ENCODE results near the gene PPARG. TPM values are rescaled to one million over a fixed set of nuclear protein-coding genes. Genes with fewer than 3 reads are reported as not detected.
A peak's percentile ranks its signal among the peaks of the same experiment; 100 is the strongest.
"Not testable (repeated sequence)": the region's sequence is repeated elsewhere in the genome, so short reads cannot be mapped to it uniquely, and the experiment has no call there.

PPARG gene
- total RNA-seq, 2 donors from 2014 or later = 5.6 TPM; not detected in 1

DNA sequence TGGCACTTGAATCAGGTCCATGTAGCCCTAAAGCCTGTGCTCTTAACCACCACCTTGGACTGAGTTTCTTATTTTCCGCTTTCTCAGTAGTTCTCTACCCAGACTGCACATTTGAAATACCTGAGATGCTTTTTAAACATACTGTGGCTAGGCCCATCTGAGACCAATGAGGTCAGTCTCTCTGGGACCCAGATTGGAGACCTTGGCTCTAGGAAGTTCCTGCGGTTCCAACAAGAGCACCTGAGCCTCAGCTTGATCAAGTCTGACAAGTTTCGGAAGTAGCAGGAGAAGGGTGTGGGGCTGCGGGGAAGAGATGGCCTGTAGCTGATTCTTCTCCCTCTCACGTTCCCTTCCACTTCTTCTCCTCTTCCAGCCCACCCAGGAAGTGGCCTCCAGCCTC lies 183.9 kb downstream of the PPARG start:
- no peaks in the 10 kb centered on the region for H3K36me3 Mint-ChIP-seq
- H3K27me3 Mint-ChIP-seq = peaks cover 0 to 6% of the 10 kb centered on the region in 2 donors
- peak overlapping the region in 1 of 2 donors; percentile 81 for H3K27ac Mint-ChIP-seq
- no peaks in the 10 kb centered on the region for H3K9me3 Mint-ChIP-seq
- peaks cover 0 to 24% of the 10 kb centered on the region in 2 donors for H3K4me1 Mint-ChIP-seq (ENCODE audit: low read depth in 2 of 2)
- DNase-seq (ENCODE audit: low spot score) (no peak), ATAC-seq (no peak)
- H3K4me3 Mint-ChIP-seq = peak overlapping the region; percentile 51

DNA sequence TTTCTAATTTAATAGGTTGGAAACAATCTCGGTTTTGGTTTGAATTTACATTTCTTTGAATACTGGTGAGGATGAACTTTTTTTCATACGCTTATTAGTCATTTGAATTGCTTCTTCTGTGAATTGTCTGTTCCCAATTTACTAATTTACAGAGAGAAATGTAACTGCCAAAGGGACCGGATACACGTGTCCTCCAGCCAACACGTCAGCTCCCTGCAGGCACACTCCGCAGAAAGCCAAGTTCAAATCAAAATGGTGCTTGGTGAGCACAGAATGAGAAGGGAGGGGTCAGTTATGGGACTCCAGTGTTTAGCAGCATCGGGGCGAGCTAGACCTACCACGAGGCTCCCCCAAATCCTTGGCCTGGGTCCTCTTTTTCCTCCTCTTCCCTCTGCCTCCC lies 184.6 kb downstream of the PPARG start:
- ATAC-seq (peak in 1 of 2 donors; percentile 63), DNase-seq (ENCODE audit: low spot score) (no peak)
- H3K9me3 Mint-ChIP-seq = no peaks in the 10 kb centered on the region
- H3K27ac Mint-ChIP-seq = peak overlapping the region in 1 of 2 donors; percentile 81
- peaks cover 0 to 24% of the 10 kb centered on the region in 2 donors for H3K4me1 Mint-ChIP-seq (ENCODE audit: low read depth in 2 of 2)
- H3K27me3 Mint-ChIP-seq = peaks cover 0 to 3% of the 10 kb centered on the region in 2 donors
- H3K36me3 Mint-ChIP-seq = no peaks in the 10 kb centered on the region
- peak overlapping the region; percentile 50 for H3K4me3 Mint-ChIP-seq

GRCh38 chr3:12476238-12476897 lies 187.5 kb downstream of the PPARG start:
- ATAC-seq (no peak), DNase-seq (ENCODE audit: low spot score) (no peak)
- peaks cover 0 to 22% of the 10 kb centered on the region in 2 donors for H3K4me1 Mint-ChIP-seq (ENCODE audit: low read depth in 2 of 2)
- no peak overlapping the region for H3K4me3 Mint-ChIP-seq
- peaks cover 0 to 2% of the 10 kb centered on the region in 2 donors for H3K27me3 Mint-ChIP-seq
- H3K9me3 Mint-ChIP-seq = no peaks in the 10 kb centered on the region
- H3K27ac Mint-ChIP-seq = peak overlapping the region in 1 of 2 donors; percentile 15
- H3K36me3 Mint-ChIP-seq = no peaks in the 10 kb centered on the region

GRCh38 chr3:12477256-12477655 lies 188.4 kb downstream of the PPARG start:
- no peak overlapping the region for H3K27ac Mint-ChIP-seq
- no peak overlapping the region for H3K4me3 Mint-ChIP-seq
- peaks cover 0 to 2% of the 10 kb centered on the region in 2 donors for H3K27me3 Mint-ChIP-seq
- no peak for ATAC-seq
- no peaks in the 10 kb centered on the region for H3K36me3 Mint-ChIP-seq
- DNase-seq (ENCODE audit: low spot score) = no peak
- peaks cover 0 to 18% of the 10 kb centered on the region in 2 donors for H3K4me1 Mint-ChIP-seq (ENCODE audit: low read depth in 2 of 2)
- no peaks in the 10 kb centered on the region for H3K9me3 Mint-ChIP-seq

- Mint-ChIP-seq H3K27me3 (no peaks in the 10 kb centered on the region), H3K4me3 (no peak overlapping the region), H3K4me1 (ENCODE audit: low read depth in 2 of 2) (peaks cover 3 to 17% of the 10 kb centered on the region in 2 donors), H3K27ac (no peak overlapping the region), H3K36me3 (no peaks in the 10 kb centered on the region), H3K9me3 (no peaks in the 10 kb centered on the region)
- DNase-seq (ENCODE audit: low spot score) (no peak), ATAC-seq (no peak)
Measured at GRCh38 chr3:12478326-12478725, 189.5 kb downstream of the PPARG start.

DNA sequence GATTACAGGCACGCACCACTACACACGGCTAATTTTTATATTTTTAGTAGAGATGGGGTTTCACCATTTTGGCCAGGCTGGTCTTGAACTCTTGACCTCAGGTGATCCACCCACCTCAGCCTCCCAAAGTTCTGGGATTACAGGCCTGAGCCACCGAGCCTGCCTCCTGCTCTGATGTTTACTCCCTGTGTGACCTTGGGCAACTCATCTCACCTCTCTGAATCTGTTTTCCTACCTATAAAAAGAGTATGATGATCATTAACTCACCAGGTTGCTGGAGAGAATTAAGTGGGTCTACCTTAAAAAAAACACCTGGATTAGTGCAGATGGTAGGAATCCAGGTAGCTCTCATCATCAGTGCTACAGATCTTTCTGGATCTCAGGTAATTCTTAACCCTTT lies 190.3 kb downstream of the PPARG start:
- H3K4me1 Mint-ChIP-seq (ENCODE audit: low read depth in 2 of 2) = peaks cover 11 to 21% of the 10 kb centered on the region in 2 donors
- not testable (repeated sequence) for H3K4me3 Mint-ChIP-seq; H3K27me3 Mint-ChIP-seq; H3K27ac Mint-ChIP-seq; H3K9me3 Mint-ChIP-seq; ATAC-seq; H3K36me3 Mint-ChIP-seq; DNase-seq (ENCODE audit: low spot score)

DNA sequence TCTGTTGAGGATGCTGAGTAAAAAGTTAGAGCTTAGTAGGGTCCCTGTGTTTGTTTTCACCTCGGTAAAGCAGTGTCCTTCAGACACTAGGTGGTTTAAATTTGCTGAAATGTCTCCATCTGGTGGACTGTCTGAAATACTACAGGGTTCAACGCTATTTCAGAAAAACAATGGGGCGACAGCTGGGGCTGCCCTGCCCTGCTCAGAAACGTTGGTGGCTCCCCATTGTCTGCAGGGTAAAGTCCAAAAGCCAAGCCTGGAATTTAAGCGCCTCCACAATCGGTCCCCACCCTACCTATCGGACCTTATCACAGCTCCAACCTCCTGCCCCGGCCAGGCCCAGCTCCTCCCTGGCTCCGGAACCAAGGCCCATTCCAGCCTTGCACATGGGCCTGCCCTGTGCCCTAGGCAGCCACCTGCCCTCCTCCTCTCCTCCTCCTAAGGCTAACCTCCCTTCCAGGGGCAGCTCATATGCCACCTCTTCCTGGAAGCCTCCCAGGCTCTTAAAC lies 191.1 kb downstream of the PPARG start:
- no peaks in the 10 kb centered on the region for H3K9me3 Mint-ChIP-seq
- no peak overlapping the region for H3K27ac Mint-ChIP-seq
- DNase-seq (ENCODE audit: low spot score) = no peak
- no peaks in the 10 kb centered on the region for H3K27me3 Mint-ChIP-seq
- H3K4me1 Mint-ChIP-seq (ENCODE audit: low read depth in 2 of 2) = peaks cover 18 to 28% of the 10 kb centered on the region in 2 donors
- no peak overlapping the region for H3K4me3 Mint-ChIP-seq
- no peak for ATAC-seq
- H3K36me3 Mint-ChIP-seq = no peaks in the 10 kb centered on the region

DNA sequence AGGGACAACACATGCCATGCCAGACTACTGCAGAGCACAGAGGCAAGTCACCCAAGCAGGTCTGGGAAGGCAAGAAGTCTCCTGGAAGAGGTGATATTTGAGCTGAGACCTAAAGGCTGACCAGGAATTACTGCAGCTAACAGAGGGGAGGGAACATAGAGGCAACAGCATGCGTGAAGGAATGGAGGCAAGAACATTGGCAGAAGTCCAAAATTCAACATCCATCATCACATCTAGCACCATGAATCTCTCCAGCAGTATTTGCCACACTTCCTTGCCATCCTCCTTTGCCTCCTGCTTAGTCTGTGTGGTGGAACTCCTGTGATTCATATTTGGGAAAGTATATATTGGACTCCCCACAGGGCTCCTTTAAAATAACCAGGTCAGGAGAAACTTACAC lies 194.5 kb downstream of the PPARG start:
- no peak for DNase-seq (ENCODE audit: low spot score)
- Mint-ChIP-seq H3K27ac (peak overlapping the region; percentile 93 to 95), H3K4me1 (ENCODE audit: low read depth in 2 of 2) (peaks cover 22 to 40% of the 10 kb centered on the region in 2 donors)

GRCh38 chr3:12483872-12484197 lies 195.0 kb downstream of the PPARG start:
- DNase-seq (ENCODE audit: low spot score) (no peak), ATAC-seq (no peak)
- H3K4me3 Mint-ChIP-seq = peak overlapping the region; percentile 97
- peaks cover 22 to 40% of the 10 kb centered on the region in 2 donors for H3K4me1 Mint-ChIP-seq (ENCODE audit: low read depth in 2 of 2)
- no peaks in the 10 kb centered on the region for H3K27me3 Mint-ChIP-seq
- no peaks in the 10 kb centered on the region for H3K36me3 Mint-ChIP-seq
- peak overlapping the region; percentile 93 to 95 for H3K27ac Mint-ChIP-seq
- H3K9me3 Mint-ChIP-seq = no peaks in the 10 kb centered on the region

More for the DNA sequence above, 194.5 kb downstream of the PPARG start:
- H3K36me3 Mint-ChIP-seq = no peaks in the 10 kb centered on the region
- H3K9me3 Mint-ChIP-seq = no peaks in the 10 kb centered on the region
- no peaks in the 10 kb centered on the region for H3K27me3 Mint-ChIP-seq
- no peak for ATAC-seq
- peak overlapping the region; percentile 97 for H3K4me3 Mint-ChIP-seq

Other genes starting within 250 kb of the PPARG start
- gene TIMP4, start 130.2 kb upstream of the PPARG start, total RNA-seq = not detected
- 10 to 100 TPM; 12.9 to 32.1 TPM for gene TSEN2, start 195.4 kb downstream of the PPARG start, total RNA-seq